NCI-H1092 treated with DMSO at 0.1 percent for 48 hours (cell line): ENCODE results near the gene ICOSLG.
"Not testable (repeated sequence)": the region's sequence is repeated elsewhere in the genome, so short reads cannot be mapped to it uniquely, and the experiment has no call there.

ENCODE experiments used
- DNase-seq: peaks from one replicate; lab custom pipeline; 2025; lab: John Stamatoyannopoulos, UW

ICOSLG gene

DNA sequence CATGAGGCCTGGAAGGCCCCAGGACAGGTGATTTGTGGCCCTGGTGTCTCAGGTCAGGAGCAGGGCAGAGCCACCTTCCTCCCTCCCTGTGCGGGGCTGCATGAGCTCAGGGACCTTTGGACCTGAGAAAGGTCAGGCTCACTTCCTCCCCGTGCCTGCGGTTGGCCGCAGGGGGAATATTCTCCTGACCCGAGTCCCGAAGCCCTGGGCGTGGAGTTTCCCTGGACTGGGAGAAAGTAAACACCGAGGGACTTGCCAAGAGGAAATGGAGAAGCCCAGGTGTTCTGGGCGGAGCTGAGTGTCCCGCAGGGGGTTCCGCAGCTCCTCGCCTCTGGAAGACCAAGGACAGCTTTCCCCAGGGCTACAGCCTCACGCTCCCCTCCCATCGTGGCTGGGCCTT is 64.6 kb downstream of the ICOSLG start:
- not testable (repeated sequence) for DNase-seq

DNA sequence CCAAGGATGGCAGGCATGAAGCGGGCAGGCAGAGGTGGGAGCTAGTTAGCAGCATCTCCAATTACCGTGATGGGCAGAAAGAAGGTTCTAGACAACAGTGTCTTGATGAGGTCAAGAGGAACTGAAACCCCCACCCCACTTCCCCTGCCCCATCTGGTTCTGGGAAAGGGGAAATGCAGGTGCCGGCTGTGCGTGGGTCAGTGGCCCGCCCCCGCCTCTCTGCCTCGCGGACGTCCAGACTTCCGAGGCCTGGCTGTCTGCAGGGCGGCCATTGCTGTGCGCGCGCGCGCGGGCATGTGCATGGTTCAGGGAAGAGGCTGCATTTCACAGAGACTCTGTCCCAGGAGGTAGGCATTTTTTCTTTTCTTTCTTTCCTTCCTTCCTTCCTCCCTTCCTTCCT is 65.6 kb downstream of the ICOSLG start:
- not testable (repeated sequence) for DNase-seq
